ENCODE data around the gene IGFL2.
"Not testable (repeated sequence)": the region's sequence is repeated elsewhere in the genome, so short reads cannot be mapped to it uniquely, and the experiment has no call there.

- not testable (repeated sequence) for TF ChIP-seq CTCF (IDR thresholded peaks at IDR 0.05); ZFX (IDR thresholded peaks at IDR 0.05; ENCODE audit: borderline replicate concordance)
These were observed 37.0 kb downstream of the IGFL2 start for GRCh38 chr19:46184775-46185710.

Data from 22Rv1 (cell line).